NCI-H526 (cell line): ENCODE measurements around the gene FRS3.

Experiments used
- DNase-seq, 2 experiments: peaks; one replicate each; lab custom pipeline; 2025; lab: John Stamatoyannopoulos, UW

FRS3 gene

DNA sequence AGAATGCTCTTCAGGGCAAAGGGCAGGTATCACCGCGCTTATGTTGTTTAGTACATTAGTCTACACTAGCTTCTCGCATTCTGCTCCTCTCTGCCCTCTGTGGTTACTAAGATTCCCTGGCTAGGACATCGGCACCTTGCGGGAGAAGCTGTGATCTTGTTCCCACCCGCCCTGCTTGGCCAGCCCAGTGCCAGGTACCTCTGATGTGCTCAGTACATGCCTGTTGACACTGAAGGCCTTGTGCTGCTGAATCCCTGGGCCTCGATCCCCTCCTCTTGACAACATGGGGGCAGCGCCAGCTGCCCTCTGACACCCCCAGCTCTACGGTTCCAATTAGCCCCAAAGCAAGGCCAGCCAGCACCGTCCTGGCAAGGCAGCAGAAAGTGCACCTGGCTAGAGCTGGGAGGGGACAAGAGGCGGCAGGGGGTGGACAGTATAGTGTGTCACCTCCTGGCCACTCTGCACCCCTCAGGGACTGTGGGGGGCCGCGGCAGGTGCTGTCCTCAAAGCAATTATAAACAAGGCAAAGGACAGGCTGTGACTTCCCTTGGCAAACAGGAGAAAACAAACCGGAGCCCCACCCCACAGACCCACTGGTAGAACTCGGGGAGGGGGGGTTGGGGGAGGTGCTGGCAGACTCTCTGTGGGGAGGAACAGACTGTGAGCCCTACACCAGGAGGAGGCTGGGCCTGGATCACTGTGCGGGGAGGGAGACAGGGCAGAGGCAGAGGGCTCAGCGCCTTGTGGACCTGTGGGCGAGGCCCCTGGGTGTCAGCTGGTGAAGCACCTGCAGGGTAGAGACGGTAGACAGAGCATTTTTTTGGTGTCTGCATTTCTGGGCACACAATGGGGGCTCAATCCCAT is 51.4 kb downstream of the FRS3 start:
- no peak for DNase-seq

DNA sequence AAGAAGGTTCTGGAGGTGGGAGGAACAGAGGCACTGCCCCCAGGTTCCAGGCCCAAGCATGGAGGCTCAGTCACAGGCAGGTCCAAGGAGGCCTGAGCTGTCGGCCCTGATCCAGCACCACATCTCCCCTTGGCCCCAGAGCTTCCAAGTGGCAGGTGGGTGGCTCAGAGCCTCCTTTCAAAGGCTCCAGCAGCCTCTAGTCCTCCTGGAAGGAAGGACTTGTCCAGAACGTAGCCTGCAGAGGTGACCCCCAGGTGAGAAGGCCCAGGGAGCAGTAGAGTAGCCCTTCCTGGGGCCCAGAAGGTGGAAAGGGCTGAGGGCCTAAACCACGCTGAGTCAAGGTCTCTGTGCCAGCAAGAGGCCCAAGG is 52.0 kb downstream of the FRS3 start:
- DNase-seq: no peak

DNA sequence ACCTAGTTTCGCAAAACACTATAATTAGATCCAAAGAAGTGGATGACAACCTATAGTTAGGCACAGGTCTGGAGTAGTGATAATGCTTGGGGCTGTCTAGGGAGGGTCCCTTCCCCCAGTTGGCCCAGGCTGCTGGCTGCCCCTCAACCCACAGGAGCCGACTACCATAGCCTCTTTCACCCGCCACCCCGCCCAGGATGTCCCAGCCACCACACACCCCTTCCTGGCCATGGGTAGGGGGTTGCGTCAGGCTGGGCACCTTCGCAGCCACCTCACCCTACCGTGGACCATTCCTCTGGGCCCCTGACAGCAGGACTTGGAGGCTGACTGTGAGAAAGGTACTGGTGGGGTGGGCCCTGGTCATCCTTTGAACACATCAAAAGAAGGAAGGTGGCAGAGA is 52.8 kb downstream of the FRS3 start:
- no peak for DNase-seq

DNA sequence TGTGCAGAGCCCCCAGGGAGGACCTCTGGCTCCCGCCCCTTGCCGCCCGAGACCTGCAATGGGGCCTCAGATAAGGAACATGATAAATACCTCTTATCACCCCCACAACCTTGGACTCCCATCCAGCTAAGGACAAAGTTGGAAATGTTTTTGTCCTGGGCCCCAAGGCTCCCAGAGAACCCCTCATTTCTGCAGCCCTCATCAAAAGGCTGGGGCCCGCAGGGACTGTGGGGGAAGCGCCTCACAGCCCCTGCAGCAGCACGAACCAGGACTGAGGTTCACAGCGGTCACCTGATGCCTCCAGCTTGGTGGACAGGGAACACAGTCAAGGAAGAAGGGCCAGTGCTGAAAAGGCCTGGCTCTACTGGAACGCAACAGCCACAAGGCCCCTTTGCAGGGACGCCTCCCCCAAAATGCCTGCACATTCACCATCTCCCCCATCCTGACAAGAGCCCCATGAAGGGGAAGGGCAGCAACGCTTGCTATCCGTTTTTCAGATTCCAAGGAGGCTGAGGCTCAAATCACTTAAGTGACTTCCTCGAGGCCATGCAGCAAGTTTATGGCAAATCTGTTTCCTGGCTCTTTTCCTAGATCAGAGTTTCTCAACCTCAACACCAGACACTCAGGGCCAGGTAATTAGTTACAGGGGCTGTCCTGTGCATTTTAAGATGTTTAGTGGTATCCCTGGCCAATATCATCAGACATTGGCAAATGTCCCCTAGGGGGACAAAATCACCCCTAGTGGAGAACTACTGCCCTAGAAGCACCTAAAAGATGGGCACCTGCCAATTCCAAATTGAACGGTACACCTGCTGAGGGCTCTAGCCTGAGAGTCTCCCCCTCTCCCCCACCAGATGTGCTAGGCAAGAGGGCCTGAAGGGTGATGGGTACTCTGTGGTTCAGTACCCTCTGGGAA is 54.9 kb downstream of the FRS3 start:
- DNase-seq: no peak

DNA sequence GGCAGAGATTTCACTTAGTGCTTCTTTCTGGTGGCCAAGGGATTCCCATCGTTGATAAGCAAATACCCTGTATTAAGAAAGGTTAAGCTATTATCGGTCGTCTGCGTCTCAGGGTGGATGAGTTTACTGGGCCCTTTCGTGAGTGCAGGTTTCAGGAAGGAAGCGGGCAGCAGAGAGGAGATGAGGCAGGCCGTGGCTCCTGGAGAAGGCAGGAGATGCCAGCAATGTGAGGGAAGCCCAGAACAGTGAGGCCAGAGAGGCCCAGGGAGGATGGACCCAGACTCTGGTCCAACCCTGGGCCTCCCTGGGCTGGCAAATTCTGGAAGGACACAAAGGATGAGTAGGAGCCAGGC is 55.5 kb downstream of the FRS3 start:
- DNase-seq: no peak

DNA sequence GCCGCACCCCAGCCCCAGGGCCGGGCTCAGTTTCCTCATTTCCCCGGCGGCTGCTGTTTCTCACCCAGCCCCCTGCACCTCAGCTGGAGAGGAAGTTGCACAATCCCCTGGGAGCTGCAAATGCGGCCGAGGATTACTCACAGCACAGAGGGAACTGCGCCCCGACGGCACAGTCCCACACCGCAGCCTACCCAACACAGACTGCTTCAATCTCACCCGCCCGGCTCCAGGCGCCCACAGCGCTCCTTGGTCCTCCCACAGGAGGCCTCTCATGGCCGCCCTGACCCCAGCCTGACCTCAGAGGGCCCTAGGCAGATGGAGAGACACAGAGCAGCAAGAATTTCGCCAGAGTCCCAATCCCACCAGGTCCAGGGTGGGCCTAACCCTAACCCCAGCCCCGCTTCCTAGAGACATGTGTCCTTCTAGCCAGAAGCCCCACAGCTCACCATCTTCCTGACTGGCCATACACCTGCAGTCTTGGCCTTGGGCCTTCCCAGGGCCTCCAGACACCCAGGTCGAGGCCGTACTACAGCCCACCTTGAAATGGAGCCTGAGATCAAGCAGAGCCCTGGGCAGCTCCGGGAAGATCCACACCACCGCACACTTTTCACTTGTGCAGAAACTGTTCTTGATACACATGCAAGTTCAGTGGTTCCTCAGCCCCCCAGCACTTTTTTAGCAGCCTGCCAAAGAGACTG is 56.0 kb downstream of the FRS3 start:
- peak in 1 of 2 experiments; percentile 52 for DNase-seq

DNA sequence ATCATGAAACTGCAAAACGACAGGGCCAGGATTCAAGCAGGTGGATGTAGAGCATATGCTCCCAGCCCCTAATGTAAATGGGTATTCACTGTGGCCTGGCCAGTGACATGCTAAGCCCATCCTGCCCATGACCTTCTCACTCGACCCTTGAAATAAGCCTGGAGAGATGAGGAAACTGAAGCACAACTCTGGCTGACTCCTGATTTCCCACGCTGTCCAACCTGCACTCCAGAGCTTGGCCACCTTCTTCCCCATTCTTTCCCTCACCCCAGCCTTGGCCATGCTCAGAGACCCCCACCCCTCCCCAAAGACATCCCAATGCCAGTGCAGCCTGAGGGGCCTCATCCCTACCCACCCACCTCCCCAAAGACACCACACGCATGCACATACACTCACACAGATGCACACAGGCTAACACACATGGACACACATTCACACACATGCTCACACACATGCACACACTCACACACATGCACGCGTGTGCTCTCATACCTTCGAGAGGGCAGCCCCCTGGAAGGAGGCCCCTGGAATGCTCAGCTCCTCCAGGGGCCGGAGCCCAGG is 56.7 kb downstream of the FRS3 start:
- DNase-seq: no peak

DNA sequence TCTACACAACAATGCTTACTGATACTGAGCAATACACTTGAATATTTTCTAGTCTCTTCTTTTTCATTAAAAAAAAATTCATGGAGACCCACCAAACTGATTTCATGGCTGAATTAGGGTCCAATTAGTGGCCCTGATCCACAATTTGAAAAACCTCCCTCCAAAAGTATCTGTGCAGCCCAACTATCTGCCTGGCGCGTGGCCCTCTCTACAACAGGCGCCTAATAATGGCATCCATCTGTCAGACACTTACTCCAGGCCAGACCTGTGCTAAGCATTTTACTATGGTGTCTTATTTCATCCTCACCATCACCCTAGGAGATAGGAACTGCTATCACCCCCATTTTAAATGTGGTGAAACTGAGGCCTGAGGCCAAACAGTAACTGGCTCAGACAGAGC is 58.3 kb downstream of the FRS3 start:
- no peak for DNase-seq

DNA sequence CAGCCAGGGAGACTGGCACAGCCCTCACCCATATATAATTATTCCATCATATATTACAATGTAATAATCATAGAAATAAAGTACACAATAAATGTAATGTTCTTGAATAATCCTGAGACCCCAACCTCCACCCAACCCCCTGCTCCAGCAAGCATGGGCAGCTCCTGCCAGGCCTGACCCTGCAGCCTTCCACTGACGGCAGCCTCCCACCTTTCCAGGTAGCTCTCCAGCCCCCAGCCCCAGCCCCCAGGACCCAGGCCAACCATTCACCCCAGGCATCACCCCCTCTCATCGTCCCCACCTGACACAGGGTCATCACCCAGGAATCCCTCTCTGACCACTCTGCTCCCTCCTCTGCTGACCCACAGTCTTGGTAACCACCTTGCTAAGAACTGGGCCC is 58.9 kb downstream of the FRS3 start:
- DNase-seq: no peak

DNA sequence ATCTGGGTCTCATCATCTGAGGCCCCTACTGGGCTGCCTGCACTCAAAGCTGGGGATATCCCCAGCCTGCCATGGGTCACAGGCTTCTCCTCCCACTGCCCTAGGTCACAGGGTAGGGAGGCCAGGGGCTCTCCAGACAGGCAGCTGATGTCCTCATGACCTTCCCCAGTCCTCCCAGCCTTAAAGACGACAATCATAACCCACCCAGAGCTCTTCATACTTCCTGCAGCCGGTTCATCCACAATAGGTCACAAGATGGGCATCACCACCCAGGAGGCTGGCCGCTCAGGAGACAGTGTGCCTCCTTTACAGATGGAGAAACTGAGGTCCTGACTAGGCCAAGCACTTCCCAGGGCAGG is 59.5 kb downstream of the FRS3 start:
- DNase-seq: no peak
